HepG2 (cell line): ENCODE data around the gene SOAT2. TPM values are rescaled to one million over a fixed set of nuclear protein-coding genes. Genes with fewer than 3 reads are reported as not detected.

Experiments
- KLF13 ChIP-seq: sonication (generic); formaldehyde crosslinking; IDR thresholded peaks from 2 replicates; pipeline ENCODE4 v1.4.0; 2020; ENCODE audit warnings: mild to moderate bottlenecking, missing genetic modification reagents
- KLF16 ChIP-seq, 2 experiments: sonication (generic) in 1 of 2; formaldehyde crosslinking in 1 of 2; IDR thresholded peaks; 2 replicates each; pipeline versions ENCODE4 v1.6.1 to v1.8.0; 2016 to 2023; ENCODE audit warnings: missing genetic modification reagents in 2 of 2, missing compliant biosample characterization in 1 of 2
- POLR2A ChIP-seq, 2 experiments: IDR thresholded peaks; 2 replicates each; pipeline ENCODE4 v1.6.1; 2011; ENCODE audit warnings: low read depth in 2 of 2, low read length in 2 of 2, mild to moderate bottlenecking in 1 of 2, moderate library complexity in 1 of 2; ENCODE audit not compliant: insufficient read depth in 1 of 2
- SCMH1 ChIP-seq: sonication (generic); formaldehyde crosslinking; IDR thresholded peaks from 2 replicates; pipeline ENCODE4 v1.9.0; 2021; ENCODE audit warnings: missing genetic modification reagents, mild to moderate bottlenecking, borderline replicate concordance
- SIX1 ChIP-seq: sonication (generic); formaldehyde crosslinking; IDR thresholded peaks from 2 replicates; pipeline ENCODE4 v1.4.0; 2020; ENCODE audit warnings: missing genetic modification reagents, borderline replicate concordance
- SOX5 ChIP-seq: IDR thresholded peaks from 2 replicates; pipeline ENCODE4 v1.6.1; 2016; ENCODE audit warnings: borderline replicate concordance
- polyA plus RNA-seq, 8 experiments: library from polyadenylated mRNA; depleted of rRNA in 3 of 8; stranded (reverse) in 7 of 8; unstranded in 1 of 8; fragments of >200 nt; fragmentation: Illumina TruSeq in 4 of 8; extraction: Trizol in 4 of 8; gene quantifications; 2 replicates each; pipeline versions ENCODE4 v1.2.1 to v1.2.3, GENCODE V29; 2011 to 2016; ENCODE audit warnings: low read depth in 4 of 8, missing spikeins in 1 of 8, mixed read lengths in 1 of 8; ENCODE audit not compliant: insufficient read depth in 1 of 8
- total RNA-seq, 5 experiments: library from RNA; depleted of rRNA; stranded (reverse); fragments of >200 nt; fragmentation: Illumina TruSeq; extraction: Trizol; gene quantifications; 2 replicates each; pipeline ENCODE4 v1.2.3, GENCODE V29; 2016; ENCODE audit warnings: low read depth in 1 of 5
- TF ChIP-seq, protein P1 (sequence below): sonication (generic); formaldehyde crosslinking; IDR thresholded peaks from one replicate; pipeline ENCODE4 v1.5.1; 2020; ENCODE audit warnings: mild to moderate bottlenecking, missing genetic modification reagents; ENCODE audit errors: not compliant biosample characterization
- TF ChIP-seq, protein P2 (sequence below): sonication (generic); formaldehyde crosslinking; IDR thresholded peaks from 2 replicates; pipeline ENCODE4 v1.9.0; 2021; ENCODE audit warnings: missing genetic modification reagents, borderline replicate concordance

The SOAT2 gene
- total and polyA plus RNA-seq, 2 of the 13 experiments (the other 11 are each of a cell fraction or from before 2014, with no cell fraction given), result 14.9 to 108 TPM

DNA sequence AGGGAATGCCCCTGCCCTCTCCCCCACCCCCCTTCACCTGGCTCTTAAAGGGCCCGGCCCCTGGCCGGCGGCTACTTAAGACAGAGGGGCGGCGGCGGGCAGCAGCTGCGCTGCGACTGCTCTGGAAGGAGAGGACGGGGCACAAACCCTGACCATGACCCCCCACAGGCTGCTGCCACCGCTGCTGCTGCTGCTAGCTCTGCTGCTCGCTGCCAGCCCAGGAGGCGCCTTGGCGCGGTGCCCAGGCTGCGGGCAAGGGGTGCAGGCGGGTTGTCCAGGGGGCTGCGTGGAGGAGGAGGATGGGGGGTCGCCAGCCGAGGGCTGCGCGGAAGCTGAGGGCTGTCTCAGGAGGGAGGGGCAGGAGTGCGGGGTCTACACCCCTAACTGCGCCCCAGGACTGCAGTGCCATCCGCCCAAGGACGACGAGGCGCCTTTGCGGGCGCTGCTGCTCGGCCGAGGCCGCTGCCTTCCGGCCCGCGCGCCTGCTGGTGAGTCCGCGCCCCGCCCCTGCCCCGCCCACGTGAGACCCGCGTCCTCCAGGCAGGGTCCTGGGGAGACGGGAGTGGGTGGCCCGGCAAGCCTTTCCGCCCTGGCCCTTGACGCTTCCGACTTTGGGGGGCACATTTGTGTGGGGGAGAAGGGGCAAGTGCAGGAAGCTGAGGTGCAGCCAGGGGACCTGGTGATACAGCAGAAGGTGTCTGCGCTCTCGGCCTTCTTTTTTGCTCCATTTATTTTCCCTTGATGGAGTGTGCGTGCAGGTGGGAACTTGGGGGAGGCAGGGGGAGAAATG lies 5.5 kb upstream of the SOAT2 start, which contains the start of gene IGFBP6 (continued):
- TF ChIP-seq KLF16 (CRISPR knock-in tag; IDR thresholded peaks at IDR 0.05), result no peak
- TF ChIP-seq KLF13 (CRISPR knock-in tag), result no peak
- TF ChIP-seq, protein P1, sequence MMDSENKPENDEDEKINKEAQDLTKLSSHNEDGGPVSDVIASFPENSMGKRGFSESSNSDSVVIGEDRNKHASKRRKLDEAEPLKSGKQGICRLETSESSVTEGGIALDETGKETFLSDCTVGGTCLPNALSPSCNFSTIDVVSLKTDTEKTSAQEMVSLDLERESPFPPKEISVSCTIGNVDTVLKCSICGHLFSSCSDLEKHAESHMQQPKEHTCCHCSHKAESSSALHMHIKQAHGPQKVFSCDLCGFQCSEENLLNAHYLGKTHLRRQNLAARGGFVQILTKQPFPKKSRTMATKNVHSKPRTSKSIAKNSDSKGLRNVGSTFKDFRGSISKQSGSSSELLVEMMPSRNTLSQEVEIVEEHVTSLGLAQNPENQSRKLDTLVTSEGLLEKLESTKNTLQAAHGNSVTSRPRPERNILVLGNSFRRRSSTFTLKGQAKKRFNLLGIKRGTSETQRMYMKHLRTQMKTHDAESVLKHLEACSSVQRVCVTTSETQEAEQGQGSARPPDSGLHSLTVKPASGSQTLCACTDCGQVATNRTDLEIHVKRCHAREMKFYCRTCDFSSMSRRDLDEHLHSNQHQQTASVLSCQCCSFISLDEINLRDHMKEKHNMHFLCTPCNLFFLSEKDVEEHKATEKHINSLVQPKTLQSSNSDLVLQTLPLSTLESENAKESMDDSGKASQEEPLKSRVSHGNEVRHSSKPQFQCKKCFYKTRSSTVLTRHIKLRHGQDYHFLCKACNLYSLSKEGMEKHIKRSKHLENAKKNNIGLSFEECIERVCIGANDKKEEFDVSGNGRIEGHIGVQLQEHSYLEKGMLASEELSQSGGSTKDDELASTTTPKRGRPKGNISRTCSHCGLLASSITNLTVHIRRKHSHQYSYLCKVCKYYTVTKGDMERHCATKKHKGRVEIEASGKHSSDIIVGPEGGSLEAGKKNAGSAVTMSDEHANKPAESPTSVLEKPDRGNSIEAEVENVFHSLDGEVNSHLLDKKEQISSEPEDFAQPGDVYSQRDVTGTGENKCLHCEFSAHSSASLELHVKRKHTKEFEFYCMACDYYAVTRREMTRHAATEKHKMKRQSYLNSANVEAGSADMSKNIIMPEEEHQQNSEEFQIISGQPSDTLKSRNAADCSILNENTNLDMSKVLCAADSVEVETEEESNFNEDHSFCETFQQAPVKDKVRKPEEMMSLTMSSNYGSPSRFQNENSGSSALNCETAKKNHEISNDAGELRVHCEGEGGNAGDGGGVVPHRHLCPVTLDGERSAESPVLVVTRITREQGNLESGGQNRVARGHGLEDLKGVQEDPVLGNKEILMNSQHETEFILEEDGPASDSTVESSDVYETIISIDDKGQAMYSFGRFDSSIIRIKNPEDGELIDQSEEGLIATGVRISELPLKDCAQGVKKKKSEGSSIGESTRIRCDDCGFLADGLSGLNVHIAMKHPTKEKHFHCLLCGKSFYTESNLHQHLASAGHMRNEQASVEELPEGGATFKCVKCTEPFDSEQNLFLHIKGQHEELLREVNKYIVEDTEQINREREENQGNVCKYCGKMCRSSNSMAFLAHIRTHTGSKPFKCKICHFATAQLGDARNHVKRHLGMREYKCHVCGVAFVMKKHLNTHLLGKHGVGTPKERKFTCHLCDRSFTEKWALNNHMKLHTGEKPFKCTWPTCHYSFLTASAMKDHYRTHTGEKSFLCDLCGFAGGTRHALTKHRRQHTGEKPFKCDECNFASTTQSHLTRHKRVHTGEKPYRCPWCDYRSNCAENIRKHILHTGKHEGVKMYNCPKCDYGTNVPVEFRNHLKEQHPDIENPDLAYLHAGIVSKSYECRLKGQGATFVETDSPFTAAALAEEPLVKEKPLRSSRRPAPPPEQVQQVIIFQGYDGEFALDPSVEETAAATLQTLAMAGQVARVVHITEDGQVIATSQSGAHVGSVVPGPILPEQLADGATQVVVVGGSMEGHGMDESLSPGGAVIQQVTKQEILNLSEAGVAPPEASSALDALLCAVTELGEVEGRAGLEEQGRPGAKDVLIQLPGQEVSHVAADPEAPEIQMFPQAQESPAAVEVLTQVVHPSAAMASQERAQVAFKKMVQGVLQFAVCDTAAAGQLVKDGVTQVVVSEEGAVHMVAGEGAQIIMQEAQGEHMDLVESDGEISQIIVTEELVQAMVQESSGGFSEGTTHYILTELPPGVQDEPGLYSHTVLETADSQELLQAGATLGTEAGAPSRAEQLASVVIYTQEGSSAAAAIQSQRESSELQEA (CRISPR knock-in tag), result no peak
- TF ChIP-seq SCMH1, result no peak
- TF ChIP-seq, protein P2, sequence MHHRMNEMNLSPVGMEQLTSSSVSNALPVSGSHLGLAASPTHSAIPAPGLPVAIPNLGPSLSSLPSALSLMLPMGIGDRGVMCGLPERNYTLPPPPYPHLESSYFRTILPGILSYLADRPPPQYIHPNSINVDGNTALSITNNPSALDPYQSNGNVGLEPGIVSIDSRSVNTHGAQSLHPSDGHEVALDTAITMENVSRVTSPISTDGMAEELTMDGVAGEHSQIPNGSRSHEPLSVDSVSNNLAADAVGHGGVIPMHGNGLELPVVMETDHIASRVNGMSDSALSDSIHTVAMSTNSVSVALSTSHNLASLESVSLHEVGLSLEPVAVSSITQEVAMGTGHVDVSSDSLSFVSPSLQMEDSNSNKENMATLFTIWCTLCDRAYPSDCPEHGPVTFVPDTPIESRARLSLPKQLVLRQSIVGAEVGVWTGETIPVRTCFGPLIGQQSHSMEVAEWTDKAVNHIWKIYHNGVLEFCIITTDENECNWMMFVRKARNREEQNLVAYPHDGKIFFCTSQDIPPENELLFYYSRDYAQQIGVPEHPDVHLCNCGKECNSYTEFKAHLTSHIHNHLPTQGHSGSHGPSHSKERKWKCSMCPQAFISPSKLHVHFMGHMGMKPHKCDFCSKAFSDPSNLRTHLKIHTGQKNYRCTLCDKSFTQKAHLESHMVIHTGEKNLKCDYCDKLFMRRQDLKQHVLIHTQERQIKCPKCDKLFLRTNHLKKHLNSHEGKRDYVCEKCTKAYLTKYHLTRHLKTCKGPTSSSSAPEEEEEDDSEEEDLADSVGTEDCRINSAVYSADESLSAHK (CRISPR knock-in tag), result no peak
- no peak for TF ChIP-seq POLR2A (IDR thresholded peaks at IDR 0.05; ENCODE audit: insufficient read depth in 1 of 2, low read depth in 2 of 2, low read length in 2 of 2)
- no peak for TF ChIP-seq SOX5 (CRISPR knock-in tag)
- no peak for TF ChIP-seq SIX1 (CRISPR knock-in tag)
